Neutrophil (primary cell): Measurements from ENCODE around the gene ATOH7.
"Not testable (repeated sequence)": the region's sequence is repeated elsewhere in the genome, so short reads cannot be mapped to it uniquely, and the experiment has no call there.

Source experiments
- H3K27ac ChIP-seq: fragments of 200-600 bp; sonication (generic); 2 replicates; pipeline ENCODE4 v1.5.1; 2016; ENCODE audit warnings: mild to moderate bottlenecking, moderate library complexity
- H3K27me3 ChIP-seq: fragments of 200-600 bp; sonication (generic); 2 replicates; pipeline ENCODE4 v1.6.0; 2016; ENCODE audit warnings: mild to moderate bottlenecking
- H3K36me3 ChIP-seq: fragments of 200-600 bp; sonication (generic); 2 replicates; pipeline ENCODE4 v1.5.1; 2017
- H3K4me1 ChIP-seq, 2 experiments: fragments of 200-600 bp in 1 of 2; sonication (generic) in 1 of 2; 1 replicate in 1 of 2; 2 replicates in 1 of 2; pipeline versions ENCODE4 v1.5.1 to v1.6.1; 2013 to 2016; ENCODE audit warnings: low read depth in 1 of 2, low read length in 1 of 2, mild to moderate bottlenecking in 1 of 2, moderate library complexity in 1 of 2; ENCODE audit not compliant: control insufficient read depth in 1 of 2, insufficient read depth in 1 of 2
- H3K4me3 ChIP-seq, 2 experiments: fragments of 200-600 bp in 1 of 2; sonication (generic) in 1 of 2; 1 replicate in 1 of 2; 2 replicates in 1 of 2; pipeline ENCODE4 v1.5.1; 2013 to 2016; ENCODE audit warnings: low read depth in 1 of 2, low read length in 1 of 2, mild to moderate bottlenecking in 1 of 2, moderate library complexity in 1 of 2
- H3K9me3 ChIP-seq: fragments of 200-600 bp; sonication (generic); 2 replicates; pipeline ENCODE4 v1.5.1; 2016
- TF ChIP-seq, protein P1 (sequence below): fragments of 200-600 bp; sonication (generic); IDR thresholded peaks from 2 replicates; pipeline ENCODE4 v1.5.1; 2016; ENCODE audit warnings: antibody characterized with exemption

The ATOH7 gene

DNA sequence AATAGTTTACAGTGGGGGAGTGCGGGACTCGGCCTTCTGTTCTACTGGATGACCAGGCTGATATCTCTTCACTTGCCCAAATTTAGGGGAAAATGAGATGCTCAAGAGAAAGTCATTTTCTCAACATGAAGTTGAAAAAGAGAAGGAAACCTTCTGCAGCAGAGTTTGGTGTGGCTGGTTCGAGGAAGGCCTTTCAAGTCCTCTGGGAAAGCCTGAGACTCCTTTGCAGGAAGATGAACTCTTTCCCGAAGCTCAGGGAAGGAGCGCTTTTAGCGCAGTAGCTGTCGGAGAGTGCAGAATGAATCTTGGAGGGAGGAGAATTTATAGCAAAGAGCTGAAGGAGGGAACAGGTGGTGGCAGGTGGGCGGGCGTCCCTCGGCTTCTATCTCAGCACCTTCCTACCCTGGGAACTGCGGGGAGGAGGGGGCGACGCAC, at the start of gene ATOH7:
Gene ATOH7, minus strand, starts transcription at position 297 of the 435 bp plus-strand sequence. CDS start 436 bp downstream, outside the sequence.
- TF ChIP-seq, protein P1, sequence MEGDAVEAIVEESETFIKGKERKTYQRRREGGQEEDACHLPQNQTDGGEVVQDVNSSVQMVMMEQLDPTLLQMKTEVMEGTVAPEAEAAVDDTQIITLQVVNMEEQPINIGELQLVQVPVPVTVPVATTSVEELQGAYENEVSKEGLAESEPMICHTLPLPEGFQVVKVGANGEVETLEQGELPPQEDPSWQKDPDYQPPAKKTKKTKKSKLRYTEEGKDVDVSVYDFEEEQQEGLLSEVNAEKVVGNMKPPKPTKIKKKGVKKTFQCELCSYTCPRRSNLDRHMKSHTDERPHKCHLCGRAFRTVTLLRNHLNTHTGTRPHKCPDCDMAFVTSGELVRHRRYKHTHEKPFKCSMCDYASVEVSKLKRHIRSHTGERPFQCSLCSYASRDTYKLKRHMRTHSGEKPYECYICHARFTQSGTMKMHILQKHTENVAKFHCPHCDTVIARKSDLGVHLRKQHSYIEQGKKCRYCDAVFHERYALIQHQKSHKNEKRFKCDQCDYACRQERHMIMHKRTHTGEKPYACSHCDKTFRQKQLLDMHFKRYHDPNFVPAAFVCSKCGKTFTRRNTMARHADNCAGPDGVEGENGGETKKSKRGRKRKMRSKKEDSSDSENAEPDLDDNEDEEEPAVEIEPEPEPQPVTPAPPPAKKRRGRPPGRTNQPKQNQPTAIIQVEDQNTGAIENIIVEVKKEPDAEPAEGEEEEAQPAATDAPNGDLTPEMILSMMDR, result no peak
- Histone ChIP-seq H3K4me1 (peaks cover 11 to 13% of the 10 kb centered on the region in 2 experiments), H3K4me3 (peak within 1 kb of the TSS; percentile 64 to 68), H3K27ac (no peak within 1 kb of the TSS), H3K27me3 (peaks cover 74% of the 10 kb centered on the region), H3K9me3 (no peaks in the 10 kb centered on the region), H3K36me3 (no peaks in the 10 kb centered on the region)

DNA sequence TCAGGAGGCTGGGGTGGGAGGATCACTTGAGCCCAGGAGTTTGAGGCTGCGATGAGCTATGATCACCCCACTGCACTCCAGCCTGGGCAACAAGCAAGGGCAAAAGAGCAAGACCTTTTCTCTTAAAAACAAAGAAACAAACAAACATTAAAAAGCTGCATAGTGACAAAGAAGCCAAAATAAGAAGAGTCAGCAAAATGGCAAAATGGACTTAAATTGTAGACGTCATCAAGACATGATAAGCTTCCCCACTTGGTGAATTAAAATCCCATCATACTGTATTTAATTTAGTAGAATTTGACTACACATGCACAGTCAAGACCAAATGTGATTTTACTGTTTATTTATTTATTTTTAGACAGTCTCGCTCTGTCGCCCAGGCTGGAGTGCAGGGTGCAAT, 48.8 kb upstream of the ATOH7 start:
- H3K9me3 ChIP-seq, result peaks cover 6% of the 10 kb centered on the region
- H3K27me3 ChIP-seq, result no peaks in the 10 kb centered on the region
- no peaks in the 10 kb centered on the region for H3K4me1 ChIP-seq
- TF ChIP-seq, protein P1, result no peak
- no peak overlapping the region for H3K27ac ChIP-seq
- no peaks in the 10 kb centered on the region for H3K36me3 ChIP-seq
- H3K4me3 ChIP-seq, result no peak overlapping the region

DNA sequence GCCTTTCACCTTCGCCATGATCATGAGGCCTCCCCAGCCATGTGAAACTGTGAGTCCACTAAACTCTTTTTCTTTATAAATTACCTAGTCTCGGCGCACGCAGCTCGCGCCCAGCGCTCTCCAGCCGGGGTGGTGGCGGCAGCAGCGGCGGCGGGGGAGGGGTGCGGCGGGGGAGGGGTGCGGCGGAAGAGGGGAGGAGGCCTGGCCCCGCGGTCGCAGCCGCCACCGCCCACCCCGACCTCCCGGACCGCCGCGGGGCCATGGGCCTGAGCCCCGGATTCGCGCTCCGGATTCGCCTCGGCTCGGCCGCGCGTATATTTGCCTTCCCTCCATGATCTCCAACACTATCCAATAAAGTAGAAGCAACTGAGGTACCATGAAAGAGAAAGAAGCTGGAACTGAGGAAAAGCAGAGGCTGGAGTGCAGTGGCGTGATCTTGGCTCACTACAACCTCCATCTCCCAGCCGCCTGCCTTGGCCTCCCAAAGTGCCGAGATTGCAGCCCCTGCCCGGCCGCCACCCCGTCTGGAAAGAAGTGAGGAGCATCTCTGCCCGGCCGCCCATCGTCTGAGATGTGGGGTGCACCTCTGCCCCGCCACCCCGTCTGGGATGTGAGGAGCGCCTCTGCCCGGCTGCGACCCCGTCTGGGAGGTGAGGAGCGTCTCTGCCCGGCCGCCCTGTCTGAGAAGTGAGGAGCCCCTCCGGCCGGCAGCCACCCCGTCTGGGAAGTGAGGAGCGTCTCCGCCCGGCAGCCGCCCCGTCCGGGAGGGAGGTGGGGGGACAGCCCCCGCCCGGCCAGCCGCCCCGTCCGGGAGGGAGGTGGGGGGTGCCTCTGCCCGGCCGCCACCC, 47.2 kb upstream of the ATOH7 start:
- not testable (repeated sequence) for H3K4me3 ChIP-seq, H3K9me3 ChIP-seq, H3K27me3 ChIP-seq, H3K4me1 ChIP-seq, H3K36me3 ChIP-seq, H3K27ac ChIP-seq

DNA sequence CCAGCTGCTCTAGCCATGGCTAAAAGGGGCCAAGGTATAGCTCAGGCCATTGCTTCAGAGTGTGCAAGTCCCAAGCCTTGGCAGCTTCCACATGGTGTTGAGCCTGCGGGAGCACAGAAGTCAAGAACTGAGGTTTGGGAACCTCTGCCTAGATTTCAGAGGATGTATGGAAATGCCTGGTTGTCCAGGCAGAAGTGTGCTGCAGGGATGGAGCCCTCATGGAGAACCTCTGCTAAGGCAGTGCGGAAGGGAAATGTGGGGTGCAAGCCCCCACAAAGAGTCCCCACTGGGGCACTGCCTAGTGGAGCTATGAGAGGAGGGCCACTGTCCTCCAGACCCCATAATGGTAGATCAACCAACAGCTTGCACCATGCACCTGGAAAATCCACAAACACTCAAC, 45.9 kb upstream of the ATOH7 start:
- not testable (repeated sequence) for H3K4me1 ChIP-seq, H3K27ac ChIP-seq, H3K9me3 ChIP-seq, H3K4me3 ChIP-seq, H3K27me3 ChIP-seq, H3K36me3 ChIP-seq

DNA sequence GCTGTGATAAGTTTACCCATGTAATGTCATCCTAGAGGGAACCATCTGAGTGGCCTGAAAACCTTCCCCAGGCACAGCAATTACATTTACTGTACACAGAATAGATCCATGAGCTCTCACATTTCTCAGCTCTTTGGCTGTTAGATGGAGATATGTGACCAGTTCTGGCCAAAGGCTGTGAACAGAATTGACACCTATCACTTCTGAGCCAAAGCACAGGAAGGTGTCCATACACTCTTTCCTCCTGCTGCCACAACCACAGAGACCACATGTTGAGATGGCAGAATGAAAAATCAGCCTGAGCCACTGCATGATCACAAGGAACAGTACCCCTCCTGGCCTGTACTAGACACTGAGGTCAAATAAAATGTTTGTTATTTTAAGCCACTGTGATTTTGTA, 44.3 kb upstream of the ATOH7 start:
- Histone ChIP-seq H3K27ac (no peak overlapping the region), H3K4me1 (no peaks in the 10 kb centered on the region), H3K4me3 (no peak overlapping the region), H3K27me3 (no peaks in the 10 kb centered on the region), H3K9me3 (peaks cover 6% of the 10 kb centered on the region), H3K36me3 (no peaks in the 10 kb centered on the region)
- TF ChIP-seq, protein P1, result no peak

DNA sequence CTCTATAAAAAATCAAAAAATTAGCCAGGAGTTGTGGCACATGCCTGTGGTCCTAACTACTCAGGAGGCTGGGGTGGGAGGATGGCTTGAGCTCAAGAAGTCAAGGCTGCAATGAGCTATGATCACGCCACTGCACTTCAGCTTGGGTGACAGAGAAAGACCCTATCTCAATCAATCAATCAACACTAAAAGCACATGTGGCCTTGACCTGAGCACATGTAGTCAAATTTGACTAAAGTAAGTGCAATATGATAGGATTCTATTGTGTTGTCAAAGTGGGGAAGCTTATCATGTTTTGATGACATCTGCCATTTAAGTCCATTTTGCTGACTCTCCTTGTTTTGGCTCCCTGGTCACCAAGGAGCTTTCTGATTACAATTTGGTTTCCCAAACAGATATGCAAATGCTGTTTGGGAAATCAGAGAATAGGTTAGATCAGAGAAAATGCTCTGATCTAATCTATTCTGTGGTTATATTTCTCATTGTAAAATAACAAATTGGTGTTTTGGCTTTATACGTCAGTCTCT, 43.8 kb upstream of the ATOH7 start:
- no peaks in the 10 kb centered on the region for H3K27me3 ChIP-seq
- peaks cover 6% of the 10 kb centered on the region for H3K9me3 ChIP-seq
- no peak overlapping the region for H3K4me3 ChIP-seq
- H3K27ac ChIP-seq, result no peak overlapping the region
- no peaks in the 10 kb centered on the region for H3K36me3 ChIP-seq
- TF ChIP-seq, protein P1, result no peak
- H3K4me1 ChIP-seq, result no peaks in the 10 kb centered on the region
